ENCODE data around the gene TYK2.

The TYK2 gene

GRCh38 chr19:10361569-10362011 is 18.8 kb downstream of the TYK2 start:
- FAIRE-seq = no peak
- TF ChIP-seq POU2F2 (IDR thresholded peaks at IDR 0.05; ENCODE audit: low read depth, low read length) (no peak), PAX5 (IDR thresholded peaks at IDR 0.05; ENCODE audit: insufficient read depth, low read length, severe bottlenecking) (no peak), POLR2A (IDR thresholded peaks at IDR 0.05; ENCODE audit: low read depth, low read length) (no peak)
- no peak for DNase-seq (ENCODE audit: insufficient read length, low spot score)

- DNase-seq (ENCODE audit: insufficient read length, low spot score) (no peak), FAIRE-seq (no peak)
- TF ChIP-seq SPI1 (IDR thresholded peaks at IDR 0.05; ENCODE audit: low read depth, low read length) (no peak), POLR2A (IDR thresholded peaks at IDR 0.05; ENCODE audit: low read depth, low read length) (no peak), POLR2AphosphoS5 (IDR thresholded peaks at IDR 0.05; ENCODE audit: low read depth, low read length) (no peak), POU2F2 (IDR thresholded peaks at IDR 0.05; ENCODE audit: low read depth, low read length) (no peak), PAX5 (IDR thresholded peaks at IDR 0.05; ENCODE audit: insufficient read depth, low read length, severe bottlenecking) (no peak)
These were observed 23.9 kb downstream of the TYK2 start for GRCh38 chr19:10356431-10356830.

- DNase-seq (ENCODE audit: insufficient read length, low spot score) (no peak), FAIRE-seq (no peak)
- no peak for TF ChIP-seq POLR2AphosphoS5 (IDR thresholded peaks at IDR 0.05; ENCODE audit: low read depth, low read length)
- TF ChIP-seq SPI1 (IDR thresholded peaks at IDR 0.05; ENCODE audit: low read depth, low read length) = no peak
- TF ChIP-seq PAX5 (IDR thresholded peaks at IDR 0.05; ENCODE audit: insufficient read depth, low read length, severe bottlenecking) = no peak
- TF ChIP-seq TAF1 (IDR thresholded peaks at IDR 0.05; ENCODE audit: low read depth, low read length) = no peak
- no peak for TF ChIP-seq POLR2A (IDR thresholded peaks at IDR 0.05; ENCODE audit: low read depth, low read length)
These were observed 26.5 kb downstream of the TYK2 start for GRCh38 chr19:10353793-10354391.

- TF ChIP-seq TAF1 (IDR thresholded peaks at IDR 0.05; ENCODE audit: low read depth, low read length) = no peak
- TF ChIP-seq POU2F2 (IDR thresholded peaks at IDR 0.05; ENCODE audit: low read depth, low read length) = no peak
- TF ChIP-seq POLR2A (IDR thresholded peaks at IDR 0.05; ENCODE audit: low read depth, low read length) = no peak
- TF ChIP-seq SPI1 (IDR thresholded peaks at IDR 0.05; ENCODE audit: low read depth, low read length) = no peak
- no peak for TF ChIP-seq PAX5 (IDR thresholded peaks at IDR 0.05; ENCODE audit: insufficient read depth, low read length, severe bottlenecking)
- no peak for TF ChIP-seq POLR2AphosphoS5 (IDR thresholded peaks at IDR 0.05; ENCODE audit: low read depth, low read length)
- DNase-seq (ENCODE audit: insufficient read length, low spot score) = no peak
- FAIRE-seq = no peak
These were observed 27.4 kb downstream of the TYK2 start for GRCh38 chr19:10352764-10353671.

- DNase-seq (ENCODE audit: insufficient read length, low spot score) (no peak), FAIRE-seq (no peak)
- no peak for TF ChIP-seq SPI1 (IDR thresholded peaks at IDR 0.05; ENCODE audit: low read depth, low read length)
- no peak for TF ChIP-seq POLR2AphosphoS5 (IDR thresholded peaks at IDR 0.05; ENCODE audit: low read depth, low read length)
- TF ChIP-seq POLR2A (IDR thresholded peaks at IDR 0.05; ENCODE audit: low read depth, low read length) = no peak
- no peak for TF ChIP-seq TAF1 (IDR thresholded peaks at IDR 0.05; ENCODE audit: low read depth, low read length)
- no peak for TF ChIP-seq POU2F2 (IDR thresholded peaks at IDR 0.05; ENCODE audit: low read depth, low read length)
- no peak for TF ChIP-seq PAX5 (IDR thresholded peaks at IDR 0.05; ENCODE audit: insufficient read depth, low read length, severe bottlenecking)
These were observed 33.9 kb downstream of the TYK2 start for GRCh38 chr19:10346509-10346908.

- no peak for DNase-seq (ENCODE audit: insufficient read length, low spot score)
- no peak for FAIRE-seq
- TF ChIP-seq POU2F2 (IDR thresholded peaks at IDR 0.05; ENCODE audit: low read depth, low read length) = no peak
- TF ChIP-seq POLR2A (IDR thresholded peaks at IDR 0.05; ENCODE audit: low read depth, low read length) = no peak
- TF ChIP-seq PAX5 (IDR thresholded peaks at IDR 0.05; ENCODE audit: insufficient read depth, low read length, severe bottlenecking) = no peak
- no peak for TF ChIP-seq TAF1 (IDR thresholded peaks at IDR 0.05; ENCODE audit: low read depth, low read length)
- TF ChIP-seq POLR2AphosphoS5 (IDR thresholded peaks at IDR 0.05; ENCODE audit: low read depth, low read length) = no peak
- no peak for TF ChIP-seq SPI1 (IDR thresholded peaks at IDR 0.05; ENCODE audit: low read depth, low read length)
These were observed 35.6 kb downstream of the TYK2 start for GRCh38 chr19:10344780-10345179.

- no peak for TF ChIP-seq SPI1 (IDR thresholded peaks at IDR 0.05; ENCODE audit: low read depth, low read length)
- TF ChIP-seq POU2F2 (IDR thresholded peaks at IDR 0.05; ENCODE audit: low read depth, low read length) = no peak
- no peak for TF ChIP-seq TAF1 (IDR thresholded peaks at IDR 0.05; ENCODE audit: low read depth, low read length)
- TF ChIP-seq PAX5 (IDR thresholded peaks at IDR 0.05; ENCODE audit: insufficient read depth, low read length, severe bottlenecking) = no peak
- TF ChIP-seq POLR2AphosphoS5 (IDR thresholded peaks at IDR 0.05; ENCODE audit: low read depth, low read length) = no peak
- no peak for TF ChIP-seq POLR2A (IDR thresholded peaks at IDR 0.05; ENCODE audit: low read depth, low read length)
- FAIRE-seq = no peak
- DNase-seq (ENCODE audit: insufficient read length, low spot score) = no peak
These were observed 36.9 kb downstream of the TYK2 start for GRCh38 chr19:10343495-10343894.

GRCh38 chr19:10339977-10340376 is 40.4 kb downstream of the TYK2 start:
- TF ChIP-seq SPI1 (IDR thresholded peaks at IDR 0.05; ENCODE audit: low read depth, low read length) (no peak), POU2F2 (IDR thresholded peaks at IDR 0.05; ENCODE audit: low read depth, low read length) (no peak)
- DNase-seq (ENCODE audit: insufficient read length, low spot score) (no peak), FAIRE-seq (no peak)

GRCh38 chr19:10339380-10339960 is 40.9 kb downstream of the TYK2 start, which contains the start of gene ICAM3:
Gene ICAM3, minus strand, starts transcription at chr19:10339624. Its CDS starts 10 bp downstream, at chr19:10339614.
- TF ChIP-seq SPI1 (IDR thresholded peaks at IDR 0.05; ENCODE audit: low read depth, low read length) = peak; percentile 65
- TF ChIP-seq POLR2AphosphoS5 (IDR thresholded peaks at IDR 0.05; ENCODE audit: low read depth, low read length) = no peak
- TF ChIP-seq POLR2A (IDR thresholded peaks at IDR 0.05; ENCODE audit: low read depth, low read length) = peak; percentile 37; the same call in 1 of the 2 replicates
- DNase-seq (ENCODE audit: insufficient read length, low spot score) (peak; percentile 72), FAIRE-seq (peak; percentile 94)

Measured in GM12891 (cell line).